ENCODE measurements around the gene SPATS2. TPM values are rescaled to one million over a fixed set of nuclear protein-coding genes. Genes with fewer than 3 reads are reported as not detected.

The SPATS2 gene
- total RNA-seq, 1 donor from 2014 or later: 43.9 TPM

- Mint-ChIP-seq H3K27me3 (ENCODE audit: unreplicated experiment) (peaks cover 13% of the 10 kb centered on the region), H3K27ac (ENCODE audit: unreplicated experiment) (peak overlapping the region; percentile 38), H3K4me1 (ENCODE audit: low read depth, unreplicated experiment) (peaks cover 18% of the 10 kb centered on the region), H3K4me3 (ENCODE audit: unreplicated experiment) (peak overlapping the region; percentile 88), H3K9me3 (ENCODE audit: unreplicated experiment) (peaks cover 6% of the 10 kb centered on the region), H3K36me3 (ENCODE audit: unreplicated experiment) (no peaks in the 10 kb centered on the region)
- DNase-seq: peak; percentile 91
- peak; percentile 100 for TF ChIP-seq CTCF (IDR thresholded peaks at IDR 0.05; ENCODE audit: partially characterized antibody, unreplicated experiment)
These were observed 19.7 kb upstream of the SPATS2 start for GRCh38 chr12:49347311-49348193.

GRCh38 chr12:49348781-49349180 is 18.5 kb upstream of the SPATS2 start:
- Mint-ChIP-seq H3K4me3 (ENCODE audit: unreplicated experiment) (no peak overlapping the region), H3K27me3 (ENCODE audit: unreplicated experiment) (peaks cover 11% of the 10 kb centered on the region), H3K4me1 (ENCODE audit: low read depth, unreplicated experiment) (peaks cover 12% of the 10 kb centered on the region), H3K9me3 (ENCODE audit: unreplicated experiment) (peaks cover 6% of the 10 kb centered on the region), H3K27ac (ENCODE audit: unreplicated experiment) (no peak overlapping the region), H3K36me3 (ENCODE audit: unreplicated experiment) (no peaks in the 10 kb centered on the region)
- TF ChIP-seq CTCF (IDR thresholded peaks at IDR 0.05; ENCODE audit: partially characterized antibody, unreplicated experiment): no peak
- DNase-seq: no peak

- peaks cover 6% of the 10 kb centered on the region for H3K9me3 Mint-ChIP-seq (ENCODE audit: unreplicated experiment)
- TF ChIP-seq CTCF (IDR thresholded peaks at IDR 0.05; ENCODE audit: partially characterized antibody, unreplicated experiment): no peak
- DNase-seq: no peak
- H3K4me1 Mint-ChIP-seq (ENCODE audit: low read depth, unreplicated experiment): peaks cover 9% of the 10 kb centered on the region
- no peak overlapping the region for H3K27ac Mint-ChIP-seq (ENCODE audit: unreplicated experiment)
- no peaks in the 10 kb centered on the region for H3K36me3 Mint-ChIP-seq (ENCODE audit: unreplicated experiment)
- peaks cover 11% of the 10 kb centered on the region for H3K27me3 Mint-ChIP-seq (ENCODE audit: unreplicated experiment)
- no peak overlapping the region for H3K4me3 Mint-ChIP-seq (ENCODE audit: unreplicated experiment)
These were observed 18.0 kb upstream of the SPATS2 start for GRCh38 chr12:49349266-49349665.

GRCh38 chr12:49352351-49352750 is 14.9 kb upstream of the SPATS2 start:
- Mint-ChIP-seq H3K4me1 (ENCODE audit: low read depth, unreplicated experiment) (peaks cover 5% of the 10 kb centered on the region), H3K27ac (ENCODE audit: unreplicated experiment) (no peak overlapping the region)
- DNase-seq: no peak

More at GRCh38 chr12:49352351-49352750, 14.9 kb upstream of the SPATS2 start:
- Mint-ChIP-seq H3K9me3 (ENCODE audit: unreplicated experiment) (peaks cover 4% of the 10 kb centered on the region), H3K27me3 (ENCODE audit: unreplicated experiment) (peaks cover 5% of the 10 kb centered on the region), H3K4me3 (ENCODE audit: unreplicated experiment) (no peak overlapping the region), H3K36me3 (ENCODE audit: unreplicated experiment) (no peaks in the 10 kb centered on the region)
- no peak for TF ChIP-seq CTCF (IDR thresholded peaks at IDR 0.05; ENCODE audit: partially characterized antibody, unreplicated experiment)
